HCT116 (cell line): ENCODE results near the gene TRAPPC13. TPM values are rescaled to one million over a fixed set of nuclear protein-coding genes. Genes with fewer than 3 reads are reported as not detected.

Experiments used
- ATAC-seq: fragments of 200-7000 bp; cut with Tn5 transposase; 2 replicates; pipeline ENCODE4 v1.9.1; 2020; ENCODE audit warnings: mild to moderate bottlenecking, moderate library complexity
- BruUV-seq: library from RNA; stranded (reverse); fragments of 400-500 nt; replicated peaks from 2 replicates; lab custom pipeline; 2021; lab: Mats Ljungman, UMichigan
- CTCF ChIA-PET: fragments of 300-600 bp; sonication (Branson Sonifier 250); formaldehyde crosslinking; loops from one replicate; lab custom pipeline; 2021; ENCODE audit warnings: antibody characterized with exemption; lab: Charles Lee
- POLR2A ChIA-PET: fragments of 300-600, 350-600 bp; sonication (Branson Sonifier 250); formaldehyde crosslinking; loops from one replicate; lab custom pipeline; 2021; ENCODE audit warnings: antibody characterized with exemption; lab: Charles Lee
- RAD21 ChIA-PET, 2 experiments: fragments of 300-600 bp; sonication (Branson Sonifier 250); formaldehyde crosslinking; loops; one replicate each; lab custom pipeline; 2023; ENCODE audit warnings: low total read pairs in 2 of 2; ENCODE audit not compliant: uncharacterized antibody in 2 of 2, unreplicated experiment in 2 of 2, low non-redundant PET in 1 of 2; lab: Charles Lee
- DNase-seq: peaks from one replicate; pipeline ENCODE4 v3.0.0-alpha.2; 2010; ENCODE audit warnings: low read depth, low spot score
- H2AFZ ChIP-seq: fragments of 200-600 bp; shearing (Covaris generic), sonication (generic); 2 replicates; pipeline ENCODE4 v1.6.1; 2017; ENCODE audit warnings: low read depth, mixed run types, mixed read lengths, antibody characterized with exemption, low read length; ENCODE audit not compliant: poor library complexity, severe bottlenecking
- H3K27ac ChIP-seq: 2 replicates; pipeline ENCODE4 v1.5.1; 2012; ENCODE audit warnings: low read depth, low read length
- H3K27me3 ChIP-seq: fragments of 200-600 bp; sonication (generic); 2 replicates; pipeline ENCODE4 v1.6.1; 2016; ENCODE audit warnings: mixed run types, low read length, mixed read lengths; ENCODE audit not compliant: insufficient read depth
- H3K36me3 ChIP-seq, 2 experiments: fragments of 200-500 bp in 1 of 2; fragments of 200-600 bp in 1 of 2; sonication (Bioruptor generic) in 1 of 2; sonication (generic) in 1 of 2; 2 replicates each; pipeline versions ENCODE4 v1.5.1 to v1.6.1; 2014 to 2016; ENCODE audit warnings: low read length in 2 of 2, inconsistent platforms in 1 of 2, mixed read lengths in 1 of 2, mixed run types in 1 of 2; ENCODE audit not compliant: insufficient read depth in 2 of 2, control insufficient read depth in 1 of 2
- H3K4me1 ChIP-seq, 2 experiments: fragments of 200-600 bp in 1 of 2; sonication (generic) in 1 of 2; 2 replicates each; pipeline versions ENCODE4 v1.5.1 to v1.6.1; 2012 to 2017; ENCODE audit warnings: low read length in 2 of 2, inconsistent platforms in 1 of 2, mild to moderate bottlenecking in 1 of 2, mixed read lengths in 1 of 2, mixed run types in 1 of 2, moderate library complexity in 1 of 2; ENCODE audit not compliant: insufficient read depth in 2 of 2, control insufficient read depth in 1 of 2
- H3K4me2 ChIP-seq: fragments of 200-600 bp; sonication (generic); 2 replicates; pipeline ENCODE4 v1.6.1; 2017; ENCODE audit warnings: mixed run types, low read length, mixed read lengths
- H3K4me3 ChIP-seq, 2 experiments: fragments of 200-600 bp in 1 of 2; sonication (generic) in 1 of 2; replicated peaks in 1 of 2; 2 replicates each; pipeline ENCODE4 v1.5.1; 2011 to 2016; ENCODE audit warnings: low read length in 2 of 2, control low read depth in 1 of 2, low read depth in 1 of 2, mild to moderate bottlenecking in 1 of 2, mixed read lengths in 1 of 2, mixed run types in 1 of 2
- H3K79me2 ChIP-seq: fragments of 200-600 bp; sonication (generic); 2 replicates; pipeline ENCODE4 v1.6.1; 2017; ENCODE audit warnings: mild to moderate bottlenecking, mixed run types, low read length, moderate library complexity, mixed read lengths; ENCODE audit not compliant: insufficient read depth
- H3K9ac ChIP-seq: fragments of 200-600 bp; sonication (generic); 2 replicates; pipeline ENCODE4 v1.6.1; 2016; ENCODE audit warnings: low read length, mixed read lengths
- H3K9me2 ChIP-seq: fragments of 200-600 bp; sonication (generic), shearing (Covaris generic); 2 replicates; pipeline ENCODE4 v1.6.1; 2017; ENCODE audit warnings: mixed run types, mild to moderate bottlenecking, moderate library complexity; ENCODE audit not compliant: insufficient read depth
- H3K9me3 ChIP-seq, 2 experiments: fragments of 200-500 bp in 1 of 2; fragments of 200-600 bp in 1 of 2; sonication (Bioruptor generic) in 1 of 2; sonication (generic) in 1 of 2; 2 replicates each; pipeline ENCODE4 v1.6.1; 2014 to 2017; ENCODE audit warnings: low read length in 2 of 2, mixed read lengths in 2 of 2, inconsistent platforms in 1 of 2, low read depth in 1 of 2, mild to moderate bottlenecking in 1 of 2, mixed run types in 1 of 2, moderate library complexity in 1 of 2; ENCODE audit not compliant: control insufficient read depth in 1 of 2, insufficient read depth in 1 of 2
- H4K20me1 ChIP-seq: fragments of 200-600 bp; sonication (generic), shearing (Covaris generic); 2 replicates; pipeline ENCODE4 v1.6.1; 2017; ENCODE audit warnings: mixed run types, mild to moderate bottlenecking, moderate library complexity; ENCODE audit not compliant: insufficient read depth
- ATF3 ChIP-seq: IDR thresholded peaks from 2 replicates; pipeline ENCODE4 v1.6.1; 2012
- CBX3 ChIP-seq: IDR thresholded peaks from 2 replicates; pipeline ENCODE4 v1.6.1; 2012; ENCODE audit warnings: low read depth
- CTCF ChIP-seq, 3 experiments: fragments of 200-600 bp in 1 of 3; sonication (generic) in 1 of 3; IDR thresholded peaks in 2 of 3; conservative IDR thresholded peaks in 1 of 3; 2 replicates each; pipeline ENCODE4 v1.5.1; 2012 to 2017; ENCODE audit warnings: low read depth in 2 of 3, low read length in 2 of 3, antibody characterized with exemption in 1 of 3, borderline replicate concordance in 1 of 3, control low read depth in 1 of 3, mild to moderate bottlenecking in 1 of 3, mixed read lengths in 1 of 3, mixed run types in 1 of 3, moderate library complexity in 1 of 3; ENCODE audit not compliant: insufficient read depth in 1 of 3
- EGR1 ChIP-seq: IDR thresholded peaks from 2 replicates; pipeline ENCODE4 v1.6.1; 2012; ENCODE audit warnings: low read depth
- ELF1 ChIP-seq: IDR thresholded peaks from 2 replicates; pipeline ENCODE4 v1.6.1; 2012; ENCODE audit warnings: low read depth, borderline replicate concordance
- EZH2 ChIP-seq: fragments of 200-600 bp; sonication (generic); IDR thresholded peaks from 2 replicates; pipeline ENCODE4 v1.6.1; 2017; ENCODE audit warnings: antibody characterized with exemption, mixed run types
- FOSL1 ChIP-seq: IDR thresholded peaks from 2 replicates; pipeline ENCODE4 v1.6.1; 2012; ENCODE audit warnings: low read depth
- JUND ChIP-seq: IDR thresholded peaks from 2 replicates; pipeline ENCODE4 v1.6.1; 2012
- MAX ChIP-seq: IDR thresholded peaks from 2 replicates; pipeline ENCODE4 v1.6.1; 2012
- RAD21 ChIP-seq: IDR thresholded peaks from 2 replicates; pipeline ENCODE4 v1.6.1; 2012; ENCODE audit warnings: low read depth, mild to moderate bottlenecking
- SIN3A ChIP-seq: IDR thresholded peaks from 2 replicates; pipeline ENCODE4 v1.6.1; 2012; ENCODE audit warnings: low read depth
- SRF ChIP-seq: IDR thresholded peaks from 2 replicates; pipeline ENCODE4 v1.6.1; 2012; ENCODE audit warnings: low read depth
- intact Hi-C: fragments of 100-400 bp; cut with micrococcal nuclease; formaldehyde crosslinking; loops from 2 replicates; pipeline ENCODE4 v1.10.0; 2022
- total RNA-seq: library from RNA; stranded (reverse); gene quantifications from one replicate; pipeline ENCODE4 v1.2.1, GENCODE V29; 2021; ENCODE audit not compliant: unreplicated experiment

TRAPPC13 gene
- total RNA-seq, 1 experiment from 2014 or later: 18.2 TPM

- no peak overlapping the region for H3K27ac ChIP-seq
- no peak overlapping the region for H3K9ac ChIP-seq
- intact Hi-C loops: no loop called here
- H2AFZ ChIP-seq: no peak overlapping the region
- H4K20me1 ChIP-seq: no peaks in the 10 kb centered on the region
- ChIA-PET CTCF (no interaction called here), POLR2A (no interaction called here), RAD21 (no interaction called here)
- TF ChIP-seq EZH2 (no peak), ATF3 (no peak), SRF (no peak), SIN3A (no peak), EGR1 (no peak), CBX3 (no peak), JUND (no peak), FOSL1 (no peak), RAD21 (no peak), CTCF (IDR thresholded peaks at IDR 0.05 in 2 of 3, conservative IDR thresholded peaks at IDR 0.05 in 1 of 3; ENCODE audit: borderline replicate concordance in 1 of 3, insufficient read depth in 1 of 3, low read depth in 2 of 3, low read length in 2 of 3) (no peak), ELF1 (no peak), MAX (no peak)
- H3K79me2 ChIP-seq: no peaks in the 10 kb centered on the region
- no peak overlapping the region for H3K4me2 ChIP-seq
- H3K27me3 ChIP-seq: no peaks in the 10 kb centered on the region
- no peak overlapping the region for H3K4me3 ChIP-seq
- no peaks in the 10 kb centered on the region for H3K4me1 ChIP-seq
- BruUV-seq: no TSS peak
- H3K9me2 ChIP-seq: no peaks in the 10 kb centered on the region
- DNase-seq (no peak), ATAC-seq (no peak)
- peaks cover 10 to 16% of the 10 kb centered on the region in 2 experiments; a peak in 3 of 4 replicates for H3K36me3 ChIP-seq
- H3K9me3 ChIP-seq: no peaks in the 10 kb centered on the region
Measured at GRCh38 chr5:65611524-65611923, 13.3 kb upstream of the TRAPPC13 start.
